Measurements from ENCODE around the gene GRAP. TPM values are rescaled to one million over a fixed set of nuclear protein-coding genes. Genes with fewer than 3 reads are reported as not detected.

The GRAP gene
- total RNA-seq, 2 experiments from 2014 or later: 11.9 to 12.2 TPM

GRCh38 chr17:18990331-18990730 lies 56.4 kb downstream of the GRAP start:
- intact Hi-C loops (cut with micrococcal nuclease): no loop called here
- H3K4me1 Mint-ChIP-seq (ENCODE audit: low read depth): peaks cover 45% of the 10 kb centered on the region

GRCh38 chr17:18988546-18989173 lies 58.1 kb downstream of the GRAP start:
- ChIA-PET POLR2A (interaction anchor here (0.9 to 1.3 kb wide), 3 partner anchors 9 to 35 kb away, joined by 3 to 5 read pairs (median 4); no protein-coding TSS in a partner anchor), CTCF (interaction anchor here (1.0 to 1.2 kb wide), 2 partner anchors 12 to 27 kb away, joined by 3 to 4 read pairs; no protein-coding TSS in a partner anchor)
- peaks cover 7% of the 10 kb centered on the region for H3K36me3 Mint-ChIP-seq (ENCODE audit: low read depth)
- H3K4me1 Mint-ChIP-seq (ENCODE audit: low read depth): peaks cover 38% of the 10 kb centered on the region
- intact Hi-C loops (cut with micrococcal nuclease): no loop called here
- DNase-seq (no peak), ATAC-seq (no peak)
- no peak for TF ChIP-seq CTCF (IDR thresholded peaks at IDR 0.05)
- H3K4me3 Mint-ChIP-seq: no peak overlapping the region
- no peaks in the 10 kb centered on the region for H3K9me3 Mint-ChIP-seq
- H3K27ac Mint-ChIP-seq: no peak overlapping the region
- no peaks in the 10 kb centered on the region for H3K27me3 Mint-ChIP-seq

More at GRCh38 chr17:18990331-18990730, 56.4 kb downstream of the GRAP start:
- Mint-ChIP-seq H3K9me3 (peaks cover 5% of the 10 kb centered on the region), H3K36me3 (ENCODE audit: low read depth) (peaks cover 12% of the 10 kb centered on the region), H3K27me3 (no peaks in the 10 kb centered on the region), H3K4me3 (no peak overlapping the region), H3K27ac (no peak overlapping the region)
- no peak for TF ChIP-seq CTCF (IDR thresholded peaks at IDR 0.05)
- ATAC-seq: no peak
- ChIA-PET CTCF (interaction anchor here (0.6 to 1.8 kb wide), 2 partner anchors 12 to 698 kb away, joined by 3 to 4 read pairs; no protein-coding TSS in a partner anchor), POLR2A (no interaction called here)
- DNase-seq: no peak

GRCh38 chr17:18987862-18988545 lies 58.8 kb downstream of the GRAP start:
- ATAC-seq: no peak
- Mint-ChIP-seq H3K27me3 (no peaks in the 10 kb centered on the region), H3K9me3 (no peaks in the 10 kb centered on the region), H3K4me3 (no peak overlapping the region), H3K27ac (no peak overlapping the region), H3K36me3 (ENCODE audit: low read depth) (peaks cover 8% of the 10 kb centered on the region), H3K4me1 (ENCODE audit: low read depth) (peaks cover 31% of the 10 kb centered on the region)
- DNase-seq: no peak
- POLR2A ChIA-PET: interaction anchor here (0.9 to 1.2 kb wide), 2 partner anchors 10 to 12 kb away, joined by 3 to 5 read pairs; no protein-coding TSS in a partner anchor
- no peak for TF ChIP-seq CTCF (IDR thresholded peaks at IDR 0.05)
- intact Hi-C loops (cut with micrococcal nuclease): no loop called here
- CTCF ChIA-PET: interaction anchor here (1.0 to 1.2 kb wide), 2 partner anchors 13 to 27 kb away, joined by 3 to 4 read pairs; no protein-coding TSS in a partner anchor

- ATAC-seq (no peak), DNase-seq (no peak)
- H3K9me3 Mint-ChIP-seq: no peaks in the 10 kb centered on the region
- intact Hi-C loops (cut with micrococcal nuclease): no loop called here
- H3K4me3 Mint-ChIP-seq: no peak overlapping the region
- peaks cover 24% of the 10 kb centered on the region for H3K4me1 Mint-ChIP-seq (ENCODE audit: low read depth)
- TF ChIP-seq CTCF (IDR thresholded peaks at IDR 0.05): no peak
- CTCF ChIA-PET: interaction anchor here (1.2 kb wide), 1 partner anchor 26 kb away, joined by 3 read pairs; no protein-coding TSS in a partner anchor
- no peaks in the 10 kb centered on the region for H3K27me3 Mint-ChIP-seq
- POLR2A ChIA-PET: no interaction called here
- H3K27ac Mint-ChIP-seq: no peak overlapping the region
- peaks cover 8% of the 10 kb centered on the region for H3K36me3 Mint-ChIP-seq (ENCODE audit: low read depth)
These were observed 59.5 kb downstream of the GRAP start for GRCh38 chr17:18987230-18987610.

All from activated CD8-positive, alpha-beta T cell treated with anti-CD3 and anti-CD28 coated beads for 36 hours (primary cell).